ENCODE results near the gene CALU. TPM values are rescaled to one million over a fixed set of nuclear protein-coding genes. Genes with fewer than 3 reads are reported as not detected.

The CALU gene
- total and polyA plus RNA-seq, 10 of the 15 experiments (the other 5 are each of a cell fraction or from before 2014, with no cell fraction given) = 31.2 to 75.6 (median 42.1) TPM

DNA sequence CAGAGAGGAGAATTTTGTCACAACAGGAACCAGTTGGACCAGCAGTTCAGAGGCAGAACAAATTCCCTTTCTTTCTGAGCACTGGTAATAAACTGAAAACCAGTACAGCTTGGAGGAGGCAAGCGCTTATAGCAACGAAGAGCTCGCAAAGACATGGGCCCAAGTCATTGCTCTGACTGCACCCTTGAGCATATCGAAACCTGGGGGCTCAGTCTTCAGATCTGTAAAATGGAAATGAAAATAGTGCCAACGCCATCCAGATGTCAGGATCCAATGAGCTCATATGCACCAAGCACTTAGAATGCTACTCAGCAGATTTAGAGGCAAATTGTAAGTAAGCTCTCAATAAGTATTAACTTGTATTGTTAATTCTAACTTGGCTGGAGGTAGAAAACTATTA lies 14.4 kb upstream of the CALU start:
- no peaks in the 10 kb centered on the region for H3K27me3 ChIP-seq (replicated peaks in 1 of 2; ENCODE audit: control insufficient read depth in 2 of 2, insufficient read depth in 2 of 2, low read length in 1 of 2)
- H3K79me2 ChIP-seq (ENCODE audit: control insufficient read depth, insufficient read depth, low read length) = no peaks in the 10 kb centered on the region
- no peaks in the 10 kb centered on the region for H3K36me3 ChIP-seq (ENCODE audit: control insufficient read depth in 2 of 2, insufficient read depth in 2 of 2, low read length in 1 of 2)
- ChIA-PET CTCF (interaction anchor here (0.6 to 2.5 kb wide), 10 partner anchors 10 to 377 kb away, joined by 3 to 13 read pairs (median 3); partner anchors contain the start of gene CALU), POLR2A (interaction anchor here (0.9 to 1.1 kb wide), 3 partner anchors 10 to 44 kb away, joined by 3 read pairs; no protein-coding TSS in a partner anchor), SMC1A (ENCODE audit: uncharacterized antibody, unreplicated experiment) (interaction anchor here (0.6 to 2.8 kb wide), 5 partner anchors 11 to 174 kb away, joined by 3 to 16 read pairs (median 3); no protein-coding TSS in a partner anchor), RAD21 (ENCODE audit: unreplicated experiment) (interaction anchor here (0.9 kb wide), 1 partner anchor 22 kb away, joined by 3 read pairs; no protein-coding TSS in a partner anchor)
- ATAC-seq = no peak
- H3K4me2 ChIP-seq (ENCODE audit: control insufficient read depth, insufficient read depth) = no peak overlapping the region
- WGBS (ENCODE audit: insufficient coverage, insufficient replicate concordance, low lambda C conversion rate, missing lambda C conversion rate) = 75% methylated on average over 5 of the region's 5 CpGs
- FAIRE-seq = no peak
- H2AFZ ChIP-seq (ENCODE audit: control insufficient read depth, low read depth, low read length) = no peak overlapping the region
- in situ Hi-C loops (cut with MboI) (no loop called here), intact Hi-C loops (cut with micrococcal nuclease; ENCODE audit: unreplicated experiment) (no loop called here)
- DNase-seq (ENCODE audit: low read depth, low spot score) = no peak
- no peak overlapping the region for H3K27ac ChIP-seq (ENCODE audit: control insufficient read depth, insufficient read depth)
- no peak for TF ChIP-seq HDAC2 (IDR thresholded peaks at IDR 0.05)
- no peak for TF ChIP-seq BMI1 (IDR thresholded peaks at IDR 0.05; ENCODE audit: borderline replicate concordance)
- no peak for TF ChIP-seq BACH1 (IDR thresholded peaks at IDR 0.05; ENCODE audit: borderline replicate concordance)
- TF ChIP-seq ATF3 (IDR thresholded peaks at IDR 0.05; ENCODE audit: borderline replicate concordance, extremely low read depth, low read depth, low read length) = no peak
- TF ChIP-seq CTCF (IDR thresholded peaks at IDR 0.05 in 2 of 3, conservative IDR thresholded peaks at IDR 0.05 in 1 of 3; ENCODE audit: control insufficient read depth in 2 of 3, extremely low read depth in 1 of 3, insufficient read depth in 1 of 3, low read depth in 3 of 3, low read length in 3 of 3) = no peak
- TF ChIP-seq ESRRA (IDR thresholded peaks at IDR 0.05; ENCODE audit: low read length) = no peak
- no peak for TF ChIP-seq WRNIP1 (IDR thresholded peaks at IDR 0.05; ENCODE audit: borderline replicate concordance, low read depth, low read length)
- no TSS peak for BruUV-seq (replicated peaks)
- H3K4me1 ChIP-seq (ENCODE audit: control insufficient read depth, insufficient read depth, low read length) = no peaks in the 10 kb centered on the region
- no peaks in the 10 kb centered on the region; the same call in 2 of the 3 replicates for H3K9me3 ChIP-seq (replicated peaks; ENCODE audit: control insufficient read depth, insufficient read depth, low read length)
- no peak overlapping the region for H3K9ac ChIP-seq (ENCODE audit: control insufficient read depth, insufficient read depth, low read length)
- H4K20me1 ChIP-seq (ENCODE audit: control insufficient read depth, insufficient read depth) = no peaks in the 10 kb centered on the region
- H3K4me3 ChIP-seq = no peak overlapping the region
